Esophagus (tissue), 2 donors: ENCODE measurements around the gene ERCC1. TPM values are rescaled to one million over a fixed set of nuclear protein-coding genes. Genes with fewer than 3 reads are reported as not detected.
"Not testable (repeated sequence)": the region's sequence is repeated elsewhere in the genome, so short reads cannot be mapped to it uniquely, and the experiment has no call there.

Experiments used
- H3K27ac ChIP-seq, 2 donors: one replicate each; pipeline ENCODE4 v1.5.1; 2013; ENCODE audit warnings: low read depth in 2 of 2, mild to moderate bottlenecking in 2 of 2, inconsistent platforms in 1 of 2, low read length in 1 of 2, moderate library complexity in 1 of 2
- H3K27me3 ChIP-seq, 2 donors: one replicate each; pipeline ENCODE4 v1.6.1; 2013; ENCODE audit warnings: low read length in 2 of 2, control low read depth in 1 of 2, mild to moderate bottlenecking in 1 of 2; ENCODE audit not compliant: insufficient read depth in 2 of 2, control insufficient read depth in 1 of 2
- H3K36me3 ChIP-seq, 2 donors: one replicate each; pipeline ENCODE4 v1.6.1; 2013; ENCODE audit warnings: low read length in 1 of 2; ENCODE audit not compliant: control insufficient read depth in 2 of 2, insufficient read depth in 2 of 2
- H3K4me1 ChIP-seq, 2 donors: one replicate each; pipeline ENCODE4 v1.6.1; 2013; ENCODE audit warnings: low read length in 1 of 2; ENCODE audit not compliant: control insufficient read depth in 2 of 2, insufficient read depth in 2 of 2
- H3K4me3 ChIP-seq, 2 donors: one replicate each; pipeline ENCODE4 v1.5.1; 2013; ENCODE audit warnings: low read length in 2 of 2, mild to moderate bottlenecking in 2 of 2, low read depth in 1 of 2, moderate library complexity in 1 of 2
- H3K9me3 ChIP-seq, 2 donors: one replicate each; pipeline ENCODE4 v1.6.1; 2013; ENCODE audit warnings: mild to moderate bottlenecking in 2 of 2, low read depth in 1 of 2, low read length in 1 of 2, moderate library complexity in 1 of 2; ENCODE audit not compliant: control insufficient read depth in 2 of 2, insufficient read depth in 1 of 2
- WGBS, 2 donors: extraction: QIAGEN DNeasy Blood & Tissue Kit; methylation state at CpG; one replicate each; pipeline ENCODE4 v1.1.7; 2013; 5-methylcytosine and 5-hydroxymethylcytosine counted together
- polyA plus RNA-seq, 2 donors: library from polyadenylated mRNA; stranded (reverse); fragments of 200-250 nt; gene quantifications; one replicate each; pipeline ENCODE4 v1.2.3, GENCODE V29; 2013
- donor health status: healthy with polysubstance abuse.
- donor health status: Bipolar disorder and iron deficiency.

Gene ERCC1
- polyA plus RNA-seq, 2 donors = 33.3 to 33.4 TPM

GRCh38 chr19:45439569-45440258 lies 16.0 kb upstream of the ERCC1 start:
- Histone ChIP-seq H3K27ac (peak overlapping the region; percentile 86 to 88), H3K27me3 (no peaks in the 10 kb centered on the region), H3K9me3 (no peaks in the 10 kb centered on the region), H3K4me3 (peak overlapping the region; percentile 57 to 58), H3K36me3 (no peaks in the 10 kb centered on the region), H3K4me1 (peaks cover 0 to 12% of the 10 kb centered on the region in 2 donors)
- WGBS, 2 donors = 0% methylated on average over 53 to 78 of the region's 78 CpGs

- no peaks in the 10 kb centered on the region for H3K27me3 ChIP-seq
- no peak overlapping the region for H3K27ac ChIP-seq
- peaks cover 0 to 7% of the 10 kb centered on the region in 2 donors for H3K4me1 ChIP-seq
- H3K4me3 ChIP-seq = peak overlapping the region; percentile 57 to 58
- no peaks in the 10 kb centered on the region for H3K9me3 ChIP-seq
- no peaks in the 10 kb centered on the region for H3K36me3 ChIP-seq
- WGBS, 2 donors = 34 to 38% methylated on average over 10 of the region's 10 CpGs
Measured at GRCh38 chr19:45439190-45439568, 15.5 kb upstream of the ERCC1 start.

GRCh38 chr19:45437328-45437727 lies 13.6 kb upstream of the ERCC1 start:
- WGBS, 2 donors = 89 to 90% methylated on average over 3 of the region's 3 CpGs
- H3K4me1 ChIP-seq = peaks cover 0 to 2% of the 10 kb centered on the region in 2 donors
- H3K27ac ChIP-seq = no peak overlapping the region
- no peak overlapping the region for H3K4me3 ChIP-seq
- no peaks in the 10 kb centered on the region for H3K9me3 ChIP-seq
- H3K36me3 ChIP-seq = no peaks in the 10 kb centered on the region
- no peaks in the 10 kb centered on the region for H3K27me3 ChIP-seq

- WGBS, 2 donors = 91 to 96% methylated on average over 8 of the region's 8 CpGs
- not testable (repeated sequence) for H3K4me1 ChIP-seq, H3K27ac ChIP-seq
Measured at GRCh38 chr19:45432543-45432942, 8.8 kb upstream of the ERCC1 start.

GRCh38 chr19:45431008-45431407 lies 7.3 kb upstream of the ERCC1 start:
- H3K4me3 ChIP-seq, H3K4me1 ChIP-seq, H3K27ac ChIP-seq, H3K9me3 ChIP-seq, H3K36me3 ChIP-seq, H3K27me3 ChIP-seq: not testable (repeated sequence)
- 58% methylated on average over 9 of the region's 9 CpGs for WGBS, 2 donors

More at GRCh38 chr19:45432543-45432942, 8.8 kb upstream of the ERCC1 start:
- not testable (repeated sequence) for H3K27me3 ChIP-seq, H3K36me3 ChIP-seq, H3K9me3 ChIP-seq, H3K4me3 ChIP-seq

- not testable (repeated sequence) for H3K4me1 ChIP-seq, H3K9me3 ChIP-seq, H3K27ac ChIP-seq, H3K27me3 ChIP-seq, H3K36me3 ChIP-seq, H3K4me3 ChIP-seq
- 72 to 85% methylated on average over 11 of the region's 11 CpGs for WGBS, 2 donors
Measured at GRCh38 chr19:45429896-45430295, 6.2 kb upstream of the ERCC1 start.

- Histone ChIP-seq H3K27ac (peak overlapping the region; percentile 38 to 65), H3K4me3 (peak overlapping the region; percentile 43 to 51), H3K4me1 (peaks cover 3% of the 10 kb centered on the region in 2 donors), H3K9me3 (no peaks in the 10 kb centered on the region), H3K27me3 (no peaks in the 10 kb centered on the region), H3K36me3 (no peaks in the 10 kb centered on the region)
- WGBS, 2 donors = 2 to 3% methylated on average over 73 of the region's 73 CpGs
Measured at GRCh38 chr19:45428384-45429231, 4.9 kb upstream of the ERCC1 start.

- H3K36me3 ChIP-seq = peaks cover 0 to 7% of the 10 kb centered on the region in 2 donors
- no peaks in the 10 kb centered on the region for H3K27me3 ChIP-seq
- H3K9me3 ChIP-seq = no peaks in the 10 kb centered on the region
- H3K4me1 ChIP-seq = peaks cover 3 to 13% of the 10 kb centered on the region in 2 donors
- 6 to 12% methylated on average over 24 of the region's 24 CpGs for WGBS, 2 donors
- H3K27ac ChIP-seq = peak overlapping the region; percentile 97 to 100
- peak overlapping the region; percentile 61 to 72 for H3K4me3 ChIP-seq
Measured at GRCh38 chr19:45424191-45425058, 708 bp upstream of the ERCC1 start.

- Histone ChIP-seq H3K4me1 (peaks cover 0 to 10% of the 10 kb centered on the region in 2 donors), H3K9me3 (no peaks in the 10 kb centered on the region), H3K36me3 (peaks cover 3 to 16% of the 10 kb centered on the region in 2 donors), H3K27ac (peak overlapping the region; percentile 97 to 100), H3K27me3 (no peaks in the 10 kb centered on the region), H3K4me3 (peak overlapping the region; percentile 61 to 72)
- WGBS, 2 donors = 11 to 12% methylated on average over 20 of the region's 20 CpGs
Measured at GRCh38 chr19:45423033-45423588, 606 bp downstream of the ERCC1 start.
